Karpas-422 (cell line): ENCODE data around the gene NR2F6. TPM values are rescaled to one million over a fixed set of nuclear protein-coding genes. Genes with fewer than 3 reads are reported as not detected.

Experiments
- DNase-seq: peaks from one replicate; pipeline ENCODE4 v3.0.0-alpha.2; 2015
- H2AFZ ChIP-seq: fragments of 200-600 bp; sonication (generic); 2 replicates; pipeline ENCODE4 v1.6.1; 2014; ENCODE audit warnings: antibody characterized with exemption, low read length, mixed read lengths
- H3K27ac ChIP-seq: fragments of 200-600 bp; sonication (generic); 2 replicates; pipeline ENCODE4 v1.5.1; 2014; ENCODE audit warnings: mild to moderate bottlenecking, low read length, moderate library complexity
- H3K27me3 ChIP-seq: fragments of 200-600 bp; sonication (generic); 2 replicates; pipeline ENCODE4 v1.6.1; 2014; ENCODE audit warnings: low read length, mixed read lengths
- H3K36me3 ChIP-seq: fragments of 200-600 bp; sonication (generic); 2 replicates; pipeline ENCODE4 v1.6.1; 2014; ENCODE audit warnings: low read length, mixed read lengths; ENCODE audit not compliant: insufficient read depth
- H3K4me1 ChIP-seq: fragments of 200-600 bp; sonication (generic); 2 replicates; pipeline ENCODE4 v1.6.1; 2014; ENCODE audit warnings: mild to moderate bottlenecking, low read length, mixed read lengths
- H3K4me2 ChIP-seq: fragments of 200-600 bp; sonication (generic); 2 replicates; pipeline ENCODE4 v1.6.1; 2014; ENCODE audit warnings: low read length, low read depth, mild to moderate bottlenecking; ENCODE audit not compliant: poor library complexity, severe bottlenecking
- H3K4me3 ChIP-seq: fragments of 200-600 bp; sonication (generic); 2 replicates; pipeline ENCODE4 v1.5.1; 2014; ENCODE audit warnings: mild to moderate bottlenecking, antibody characterized with exemption, low read length, mixed read lengths
- H3K79me2 ChIP-seq: fragments of 200-600 bp; sonication (generic); 2 replicates; pipeline ENCODE4 v1.6.1; 2014; ENCODE audit warnings: mild to moderate bottlenecking, low read length, mixed read lengths
- H3K9ac ChIP-seq: fragments of 200-600 bp; sonication (generic); 2 replicates; pipeline ENCODE4 v1.6.0; 2014; ENCODE audit warnings: low read length
- H3K9me2 ChIP-seq: fragments of 200-600 bp; sonication (generic), shearing (Covaris generic); replicated peaks from 2 replicates; pipeline ENCODE4 v1.6.0; 2014; ENCODE audit warnings: mild to moderate bottlenecking, low read length, moderate library complexity; ENCODE audit not compliant: insufficient read depth
- H3K9me3 ChIP-seq: fragments of 300-700, 200-600 bp; sonication (generic); 2 replicates; pipeline ENCODE4 v1.6.1; 2014; ENCODE audit warnings: low read length, mixed read lengths
- H4K20me1 ChIP-seq: fragments of 200-600 bp; sonication (generic); 2 replicates; pipeline ENCODE4 v1.6.1; 2014; ENCODE audit warnings: mild to moderate bottlenecking, antibody characterized with exemption, low read length, low read depth; ENCODE audit not compliant: insufficient read depth
- total RNA-seq: library from RNA; depleted of rRNA; stranded (reverse); fragments of >200 nt; shearing (Covaris generic); gene quantifications from 2 replicates; pipeline ENCODE4 v1.2.3, GENCODE V29; 2014; ENCODE audit warnings: low replicate concordance

The NR2F6 gene
- total RNA-seq, 1 experiment from 2014 or later, result 8.6 TPM

DNA sequence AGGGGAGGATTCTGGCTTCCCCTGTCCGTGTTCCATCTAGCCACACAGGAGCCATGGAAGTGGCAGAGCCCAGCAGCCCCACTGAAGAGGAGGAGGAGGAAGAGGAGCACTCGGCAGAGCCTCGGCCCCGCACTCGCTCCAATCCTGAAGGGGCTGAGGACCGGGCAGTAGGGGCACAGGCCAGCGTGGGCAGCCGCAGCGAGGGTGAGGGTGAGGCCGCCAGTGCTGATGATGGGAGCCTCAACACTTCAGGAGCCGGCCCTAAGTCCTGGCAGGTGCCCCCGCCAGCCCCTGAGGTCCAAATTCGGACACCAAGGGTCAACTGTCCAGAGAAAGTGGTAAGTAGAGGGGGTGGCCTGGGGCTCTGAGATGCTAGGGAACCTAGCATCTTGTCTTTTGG, 23.0 kb upstream of the NR2F6 start:
- peak overlapping the region; percentile 71 for H3K4me2 ChIP-seq
- no peak overlapping the region for H3K27ac ChIP-seq
- H3K4me3 ChIP-seq, result peak overlapping the region; percentile 93
- H2AFZ ChIP-seq, result no peak overlapping the region
- peaks cover 21% of the 10 kb centered on the region for H3K4me1 ChIP-seq
- H3K27me3 ChIP-seq, result no peaks in the 10 kb centered on the region
- no peaks in the 10 kb centered on the region for H4K20me1 ChIP-seq
- peaks cover 4% of the 10 kb centered on the region; the same call in 1 of the 2 replicates for H3K36me3 ChIP-seq
- no peak for DNase-seq
- H3K9me2 ChIP-seq, result no peaks in the 10 kb centered on the region
- H3K79me2 ChIP-seq, result peaks cover 17% of the 10 kb centered on the region
- H3K9ac ChIP-seq, result peak overlapping the region; percentile 82
- no peaks in the 10 kb centered on the region for H3K9me3 ChIP-seq

DNA sequence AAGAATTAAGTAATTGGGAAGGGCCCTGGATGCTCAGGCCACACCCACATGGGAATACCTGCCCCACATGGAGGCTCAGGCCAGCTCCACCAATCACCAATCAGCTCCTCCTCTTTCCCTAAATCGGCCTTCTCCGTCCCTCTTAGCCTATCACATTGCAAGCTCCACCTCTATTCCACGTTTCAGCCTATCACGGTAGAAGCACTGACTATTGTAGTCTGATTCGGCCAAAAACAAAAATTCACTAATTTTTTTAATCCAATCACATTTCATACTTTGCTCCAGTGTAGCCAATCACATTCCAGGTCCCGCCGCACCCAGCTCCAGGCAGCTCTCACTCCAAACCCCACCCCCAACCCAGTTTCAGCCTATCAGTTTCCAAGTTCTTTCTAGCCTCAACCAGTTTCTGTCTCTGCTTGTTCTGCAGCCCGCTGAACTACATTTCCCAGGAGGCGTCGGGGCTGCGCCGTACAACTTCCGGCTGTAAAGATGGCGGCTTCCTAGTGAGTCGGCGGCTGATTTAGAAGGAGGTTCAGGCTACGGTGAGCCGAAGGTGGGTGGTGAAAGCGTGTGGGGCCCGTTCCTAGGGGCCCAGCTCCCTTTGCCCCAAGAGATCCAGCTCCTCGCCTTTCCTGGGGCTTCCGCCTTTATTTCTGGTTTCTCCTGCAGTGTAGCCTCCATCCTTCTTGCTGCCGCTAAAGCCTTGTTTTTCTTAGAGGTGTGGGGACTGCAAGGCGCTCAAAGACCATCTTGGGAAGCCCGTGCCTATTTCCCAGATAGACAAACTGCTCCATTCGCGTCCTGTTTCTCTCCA, 21.5 kb upstream of the NR2F6 start, which contains the start of gene BABAM1:
Gene BABAM1 (plus strand): TSS at position 469 of the 814 bp plus-strand sequence. CDS start 1,364 bp downstream, outside the sequence.
- Histone ChIP-seq H3K4me3 (peak within 1 kb of the TSS; percentile 93), H3K9me2 (no peaks in the 10 kb centered on the region), H4K20me1 (no peaks in the 10 kb centered on the region), H3K27me3 (no peaks in the 10 kb centered on the region), H2AFZ (peak within 1 kb of the TSS; percentile 33; the same call in 1 of the 2 replicates), H3K9me3 (no peaks in the 10 kb centered on the region), H3K4me2 (peak within 1 kb of the TSS; percentile 75), H3K9ac (peak within 1 kb of the TSS; percentile 82), H3K36me3 (peaks cover 4% of the 10 kb centered on the region; the same call in 1 of the 2 replicates), H3K27ac (peak within 1 kb of the TSS; percentile 93), H3K4me1 (peaks cover 21% of the 10 kb centered on the region), H3K79me2 (peaks cover 17% of the 10 kb centered on the region)
- peak; percentile 99 for DNase-seq

DNA sequence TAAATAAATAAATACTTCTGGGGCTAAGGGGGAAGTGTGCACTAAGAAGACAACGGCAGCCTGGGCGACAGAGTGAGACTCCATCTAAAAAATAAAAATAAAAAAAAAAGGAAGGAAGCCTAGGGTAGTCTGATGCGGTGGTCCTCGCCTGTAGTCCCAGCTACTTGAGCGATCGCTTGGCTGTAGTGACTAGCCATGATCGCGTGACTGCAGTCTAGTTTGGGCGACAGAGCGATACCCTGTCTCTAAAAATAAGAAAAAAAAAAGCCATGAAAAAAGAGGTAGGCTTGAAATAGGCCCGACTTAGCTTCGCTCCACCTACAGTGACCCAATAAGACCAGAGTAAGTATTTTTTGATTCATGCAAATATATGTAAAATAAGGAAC, 20.9 kb upstream of the NR2F6 start:
- Histone ChIP-seq H3K4me2 (peak overlapping the region; percentile 75), H3K27ac (peak overlapping the region; percentile 93), H3K4me3 (peak overlapping the region; percentile 40; the same call in 1 of the 2 replicates)

DNA sequence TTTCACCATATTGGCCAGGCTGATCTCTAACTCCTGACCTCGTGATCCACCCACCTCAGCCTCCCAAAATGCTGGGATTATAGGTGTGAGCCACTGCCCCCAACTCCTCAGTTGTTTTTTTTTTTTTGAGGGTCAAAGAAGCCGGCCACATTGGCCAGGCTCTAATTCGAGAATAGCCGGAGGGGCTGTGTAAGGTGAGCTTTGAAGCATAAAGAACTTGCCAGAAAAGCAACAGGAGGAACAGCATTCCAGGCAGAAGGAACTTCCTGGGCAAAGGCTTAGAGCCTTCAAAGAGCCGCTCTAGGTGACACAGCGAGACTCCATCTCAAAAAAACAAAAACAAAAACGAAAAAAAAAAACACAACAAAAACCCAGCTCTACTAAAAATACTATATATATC, 20.3 kb upstream of the NR2F6 start:
- Histone ChIP-seq H3K4me2 (peak overlapping the region; percentile 75), H4K20me1 (no peaks in the 10 kb centered on the region), H3K36me3 (no peaks in the 10 kb centered on the region), H3K9ac (peak overlapping the region; percentile 59), H3K4me3 (peak overlapping the region; percentile 40), H3K27ac (peak overlapping the region; percentile 93), H3K79me2 (peaks cover 17% of the 10 kb centered on the region), H3K9me3 (no peaks in the 10 kb centered on the region), H2AFZ (no peak overlapping the region), H3K4me1 (peaks cover 23% of the 10 kb centered on the region), H3K9me2 (no peaks in the 10 kb centered on the region), H3K27me3 (no peaks in the 10 kb centered on the region)
- no peak for DNase-seq

More for the DNA sequence above, 20.9 kb upstream of the NR2F6 start:
- peak overlapping the region; percentile 59 for H3K9ac ChIP-seq
- H3K36me3 ChIP-seq, result peaks cover 4% of the 10 kb centered on the region; the same call in 1 of the 2 replicates
- H2AFZ ChIP-seq, result no peak overlapping the region
- H4K20me1 ChIP-seq, result no peaks in the 10 kb centered on the region
- peaks cover 17% of the 10 kb centered on the region for H3K79me2 ChIP-seq
- peaks cover 21% of the 10 kb centered on the region for H3K4me1 ChIP-seq
- H3K9me3 ChIP-seq, result no peaks in the 10 kb centered on the region
- no peaks in the 10 kb centered on the region for H3K9me2 ChIP-seq
- no peaks in the 10 kb centered on the region for H3K27me3 ChIP-seq
- no peak for DNase-seq

DNA sequence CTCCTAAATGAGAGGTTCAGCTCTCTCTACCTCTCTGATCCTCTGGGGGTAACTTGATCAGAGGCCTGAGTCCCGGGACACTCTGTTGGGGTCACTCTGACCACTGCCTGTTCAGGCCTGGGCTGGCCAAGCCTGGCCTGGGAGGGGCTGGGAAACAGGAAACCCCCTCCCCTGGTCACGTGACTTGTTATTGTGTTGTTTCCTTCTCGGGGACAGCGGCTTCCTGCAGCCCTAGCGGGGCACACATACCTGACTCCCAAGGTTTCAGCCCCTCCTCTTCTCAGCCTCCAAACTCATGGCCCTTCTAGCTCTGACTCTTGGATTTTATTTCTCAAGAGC, 18.9 kb upstream of the NR2F6 start, which contains the start of gene USHBP1:
Gene USHBP1 (minus strand): TSS at position 105 of the 339 bp plus-strand sequence. CDS start 446 bp downstream, outside the sequence.
- Histone ChIP-seq H3K9me2 (no peaks in the 10 kb centered on the region), H3K27me3 (no peaks in the 10 kb centered on the region), H3K9ac (no peak within 1 kb of the TSS), H3K27ac (no peak within 1 kb of the TSS), H3K9me3 (no peaks in the 10 kb centered on the region), H3K36me3 (no peaks in the 10 kb centered on the region), H3K4me3 (no peak within 1 kb of the TSS), H3K79me2 (peaks cover 17% of the 10 kb centered on the region), H3K4me2 (no peak within 1 kb of the TSS), H2AFZ (no peak within 1 kb of the TSS), H4K20me1 (no peaks in the 10 kb centered on the region), H3K4me1 (peaks cover 29% of the 10 kb centered on the region)
- DNase-seq, result no peak

DNA sequence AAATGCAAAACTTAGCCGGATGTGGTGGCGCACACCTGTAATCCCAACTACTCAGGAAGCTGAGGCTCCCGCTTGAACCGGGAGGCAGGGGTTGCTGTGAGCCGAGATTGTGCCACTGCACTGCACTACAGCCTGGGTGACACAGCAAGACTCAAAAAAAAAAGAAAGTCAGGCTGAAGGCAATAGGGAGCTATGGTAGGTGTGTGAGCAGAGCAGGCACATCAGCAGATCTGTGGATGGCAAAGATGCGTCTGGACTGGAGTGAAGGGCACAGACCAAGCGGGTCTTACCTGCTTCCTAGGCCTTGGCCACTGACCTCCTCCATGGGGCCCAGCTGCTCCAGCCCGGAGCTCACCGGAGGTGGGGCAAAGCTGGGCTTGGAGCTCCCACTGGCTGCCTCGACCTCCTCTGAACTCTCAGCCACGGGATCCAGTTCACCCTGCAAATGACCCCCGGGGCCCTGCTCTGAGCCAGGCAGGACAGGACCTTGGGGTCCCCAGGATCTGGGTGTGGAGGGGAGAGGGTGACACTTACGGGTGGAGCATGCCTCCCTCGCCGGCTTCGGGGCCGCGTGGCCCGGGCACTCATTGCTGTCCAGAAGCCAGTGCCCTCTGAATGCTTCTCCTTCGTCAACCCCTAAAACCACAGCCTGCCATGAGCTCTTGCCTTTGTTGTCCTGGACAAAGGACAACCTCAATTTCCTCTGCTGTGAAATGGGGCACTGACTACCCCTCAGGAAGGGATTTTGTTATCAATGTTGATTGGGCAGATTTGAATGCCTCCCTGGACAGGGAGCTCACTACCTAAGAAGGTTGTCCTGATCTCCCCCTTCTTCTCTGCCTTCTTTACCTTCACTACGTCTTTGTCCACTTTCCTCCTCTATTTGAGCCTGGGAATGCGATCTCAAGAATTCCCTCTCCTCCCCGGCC, 18.3 kb upstream of the NR2F6 start:
- Histone ChIP-seq H3K9ac (no peak overlapping the region), H3K4me2 (no peak overlapping the region), H3K36me3 (no peaks in the 10 kb centered on the region), H3K9me2 (no peaks in the 10 kb centered on the region), H3K79me2 (peaks cover 15% of the 10 kb centered on the region), H3K27me3 (no peaks in the 10 kb centered on the region), H3K27ac (no peak overlapping the region), H4K20me1 (no peaks in the 10 kb centered on the region), H3K9me3 (no peaks in the 10 kb centered on the region), H3K4me3 (no peak overlapping the region), H2AFZ (no peak overlapping the region), H3K4me1 (peaks cover 28% of the 10 kb centered on the region)
- DNase-seq, result no peak

DNA sequence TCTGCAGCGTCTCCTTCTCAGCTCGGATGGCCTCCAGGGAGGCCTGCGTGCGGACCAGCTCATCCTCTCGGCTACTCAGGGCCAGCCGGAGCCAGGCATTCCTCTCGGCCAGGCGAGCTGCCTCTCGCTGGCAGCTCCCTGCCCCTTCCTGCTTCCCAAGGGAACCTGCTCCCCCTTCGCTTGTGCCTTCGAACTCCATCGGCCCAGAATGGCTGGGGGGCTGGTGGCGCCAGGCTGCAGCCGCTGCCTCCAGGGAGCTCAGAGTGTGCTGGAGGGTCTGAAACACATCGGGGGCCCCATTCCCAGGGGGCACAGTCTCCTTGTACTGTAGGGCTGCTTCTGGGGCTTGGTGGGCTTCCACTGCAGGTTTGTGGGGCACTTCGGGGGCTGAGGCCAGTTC, 16.8 kb upstream of the NR2F6 start:
- Histone ChIP-seq H3K36me3 (no peaks in the 10 kb centered on the region), H3K79me2 (peaks cover under 1% of the 10 kb centered on the region; the same call in 1 of the 2 replicates), H3K9me2 (no peaks in the 10 kb centered on the region), H3K27ac (no peak overlapping the region), H3K4me2 (no peak overlapping the region), H3K9me3 (no peaks in the 10 kb centered on the region), H3K4me1 (peaks cover 18% of the 10 kb centered on the region), H4K20me1 (no peaks in the 10 kb centered on the region), H2AFZ (no peak overlapping the region), H3K4me3 (no peak overlapping the region), H3K27me3 (no peaks in the 10 kb centered on the region), H3K9ac (no peak overlapping the region)
- no peak for DNase-seq
